ENCODE measurements around the gene RFNG. TPM values are rescaled to one million over a fixed set of nuclear protein-coding genes. Genes with fewer than 3 reads are reported as not detected.

RFNG gene
- total and polyA plus RNA-seq, 10 of the 15 experiments (the other 5 are each of a cell fraction or from before 2014, with no cell fraction given): 0.10 to 19.6 (median 6.2) TPM

DNA sequence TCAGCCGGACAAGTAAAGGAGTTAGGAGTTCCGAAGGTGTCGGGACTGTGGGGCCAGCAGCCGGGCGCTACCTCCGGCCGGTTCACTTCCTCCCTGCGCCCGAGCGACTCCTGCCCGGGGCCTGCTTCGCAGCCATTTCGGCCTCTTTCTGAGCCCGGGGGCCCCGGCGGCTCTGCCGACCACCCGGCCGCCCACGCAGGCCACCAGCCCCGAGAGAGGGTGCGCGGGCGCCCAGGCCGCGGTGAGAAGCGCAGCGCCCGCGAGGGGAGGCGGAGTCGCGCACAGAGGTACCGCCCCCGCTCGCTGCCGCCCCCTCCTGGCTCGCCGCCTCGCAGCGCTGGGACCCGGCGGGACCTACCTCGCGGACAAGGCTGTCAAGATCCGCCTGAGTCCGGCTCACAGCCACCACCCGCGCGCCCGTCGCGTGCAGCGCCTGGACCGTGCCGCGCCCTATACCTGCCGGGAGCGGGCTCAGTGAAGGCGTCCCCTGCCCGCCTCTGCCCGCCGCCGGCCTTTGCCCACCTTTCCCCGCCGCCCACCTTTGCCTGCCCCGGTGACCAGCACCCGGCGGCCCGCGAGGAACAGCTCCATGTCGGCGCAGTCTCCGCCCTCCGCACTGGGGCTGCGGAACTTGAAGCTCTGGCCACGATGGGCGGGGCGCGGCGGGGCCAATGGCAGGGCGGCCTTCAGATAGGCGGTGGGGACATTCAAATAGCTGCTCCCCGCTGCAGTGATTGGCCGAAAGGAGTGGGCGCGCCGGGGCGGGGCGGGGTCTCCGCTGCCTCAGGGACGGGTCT lies 14.3 kb downstream of the RFNG start, which contains the start of gene DCXR (continued):
- TF ChIP-seq STAT1 (conservative IDR thresholded peaks at IDR 0.05) (0 out of 2 replicates have a peak, but pooled peaks have one; percentile 48), RELA (IDR thresholded peaks at IDR 0.05; ENCODE audit: borderline replicate concordance, partially characterized antibody) (peak; percentile 60), NRF1 (conservative IDR thresholded peaks at IDR 0.05; ENCODE audit: low read depth, low read length) (peak; percentile 49), RAD51 (IDR thresholded peaks at IDR 0.05) (no peak), RB1 (IDR thresholded peaks at IDR 0.05; ENCODE audit: borderline replicate concordance) (peak; percentile 84; the same call in 1 of the 2 replicates), PML (IDR thresholded peaks at IDR 0.05; ENCODE audit: low read length) (no peak), POLR2AphosphoS2 (IDR thresholded peaks at IDR 0.05; ENCODE audit: low read depth, low read length) (peak; percentile 87), CBX3 (IDR thresholded peaks at IDR 0.05; ENCODE audit: borderline replicate concordance, low read depth) (no peak), HDAC2 (IDR thresholded peaks at IDR 0.05) (no peak), PAX8 (IDR thresholded peaks at IDR 0.05) (no peak), MEF2B (IDR thresholded peaks at IDR 0.05; ENCODE audit: partially characterized antibody, poor library complexity, severe bottlenecking) (no peak), EED (IDR thresholded peaks at IDR 0.05; ENCODE audit: low read depth) (no peak), BHLHE40 (IDR thresholded peaks at IDR 0.05; ENCODE audit: borderline replicate concordance in 1 of 2, low read depth in 2 of 2, low read length in 1 of 2) (peak; percentile 70 to 95; a peak in 3 of 4 replicates), MYC (IDR thresholded peaks at IDR 0.05; ENCODE audit: insufficient read depth, insufficient read length, insufficient replicate concordance, low read length, severe bottlenecking) (peak; percentile 46), SPI1 (IDR thresholded peaks at IDR 0.05; ENCODE audit: borderline replicate concordance, insufficient read depth, low read depth, low read length) (peak; percentile 42; the same call in 1 of the 2 replicates), NBN (IDR thresholded peaks at IDR 0.05) (peak; percentile 89), HDGF (IDR thresholded peaks at IDR 0.05) (peak; percentile 84), RUNX3 (IDR thresholded peaks at IDR 0.05; ENCODE audit: low read length) (0 out of 2 replicates have a peak, but pooled peaks have one; percentile 26), KLF5 (IDR thresholded peaks at IDR 0.05; ENCODE audit: partially characterized antibody) (peak; percentile 66)
- TF ChIP-seq, protein P1, sequence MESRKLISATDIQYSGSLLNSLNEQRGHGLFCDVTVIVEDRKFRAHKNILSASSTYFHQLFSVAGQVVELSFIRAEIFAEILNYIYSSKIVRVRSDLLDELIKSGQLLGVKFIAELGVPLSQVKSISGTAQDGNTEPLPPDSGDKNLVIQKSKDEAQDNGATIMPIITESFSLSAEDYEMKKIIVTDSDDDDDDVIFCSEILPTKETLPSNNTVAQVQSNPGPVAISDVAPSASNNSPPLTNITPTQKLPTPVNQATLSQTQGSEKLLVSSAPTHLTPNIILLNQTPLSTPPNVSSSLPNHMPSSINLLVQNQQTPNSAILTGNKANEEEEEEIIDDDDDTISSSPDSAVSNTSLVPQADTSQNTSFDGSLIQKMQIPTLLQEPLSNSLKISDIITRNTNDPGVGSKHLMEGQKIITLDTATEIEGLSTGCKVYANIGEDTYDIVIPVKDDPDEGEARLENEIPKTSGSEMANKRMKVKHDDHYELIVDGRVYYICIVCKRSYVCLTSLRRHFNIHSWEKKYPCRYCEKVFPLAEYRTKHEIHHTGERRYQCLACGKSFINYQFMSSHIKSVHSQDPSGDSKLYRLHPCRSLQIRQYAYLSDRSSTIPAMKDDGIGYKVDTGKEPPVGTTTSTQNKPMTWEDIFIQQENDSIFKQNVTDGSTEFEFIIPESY (IDR thresholded peaks at IDR 0.05): peak; percentile 67; the same call in 1 of the 2 replicates
- TF ChIP-seq, protein P2, sequence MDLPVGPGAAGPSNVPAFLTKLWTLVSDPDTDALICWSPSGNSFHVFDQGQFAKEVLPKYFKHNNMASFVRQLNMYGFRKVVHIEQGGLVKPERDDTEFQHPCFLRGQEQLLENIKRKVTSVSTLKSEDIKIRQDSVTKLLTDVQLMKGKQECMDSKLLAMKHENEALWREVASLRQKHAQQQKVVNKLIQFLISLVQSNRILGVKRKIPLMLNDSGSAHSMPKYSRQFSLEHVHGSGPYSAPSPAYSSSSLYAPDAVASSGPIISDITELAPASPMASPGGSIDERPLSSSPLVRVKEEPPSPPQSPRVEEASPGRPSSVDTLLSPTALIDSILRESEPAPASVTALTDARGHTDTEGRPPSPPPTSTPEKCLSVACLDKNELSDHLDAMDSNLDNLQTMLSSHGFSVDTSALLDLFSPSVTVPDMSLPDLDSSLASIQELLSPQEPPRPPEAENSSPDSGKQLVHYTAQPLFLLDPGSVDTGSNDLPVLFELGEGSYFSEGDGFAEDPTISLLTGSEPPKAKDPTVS (IDR thresholded peaks at IDR 0.05; ENCODE audit: low read depth, low read length): no peak
- TF ChIP-seq, protein P3, sequence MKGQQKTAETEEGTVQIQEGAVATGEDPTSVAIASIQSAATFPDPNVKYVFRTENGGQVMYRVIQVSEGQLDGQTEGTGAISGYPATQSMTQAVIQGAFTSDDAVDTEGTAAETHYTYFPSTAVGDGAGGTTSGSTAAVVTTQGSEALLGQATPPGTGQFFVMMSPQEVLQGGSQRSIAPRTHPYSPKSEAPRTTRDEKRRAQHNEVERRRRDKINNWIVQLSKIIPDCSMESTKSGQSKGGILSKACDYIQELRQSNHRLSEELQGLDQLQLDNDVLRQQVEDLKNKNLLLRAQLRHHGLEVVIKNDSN (IDR thresholded peaks at IDR 0.05; ENCODE audit: borderline replicate concordance, extremely low read length, insufficient read depth, low read depth, low read length): no peak
- TF ChIP-seq, protein P4, sequence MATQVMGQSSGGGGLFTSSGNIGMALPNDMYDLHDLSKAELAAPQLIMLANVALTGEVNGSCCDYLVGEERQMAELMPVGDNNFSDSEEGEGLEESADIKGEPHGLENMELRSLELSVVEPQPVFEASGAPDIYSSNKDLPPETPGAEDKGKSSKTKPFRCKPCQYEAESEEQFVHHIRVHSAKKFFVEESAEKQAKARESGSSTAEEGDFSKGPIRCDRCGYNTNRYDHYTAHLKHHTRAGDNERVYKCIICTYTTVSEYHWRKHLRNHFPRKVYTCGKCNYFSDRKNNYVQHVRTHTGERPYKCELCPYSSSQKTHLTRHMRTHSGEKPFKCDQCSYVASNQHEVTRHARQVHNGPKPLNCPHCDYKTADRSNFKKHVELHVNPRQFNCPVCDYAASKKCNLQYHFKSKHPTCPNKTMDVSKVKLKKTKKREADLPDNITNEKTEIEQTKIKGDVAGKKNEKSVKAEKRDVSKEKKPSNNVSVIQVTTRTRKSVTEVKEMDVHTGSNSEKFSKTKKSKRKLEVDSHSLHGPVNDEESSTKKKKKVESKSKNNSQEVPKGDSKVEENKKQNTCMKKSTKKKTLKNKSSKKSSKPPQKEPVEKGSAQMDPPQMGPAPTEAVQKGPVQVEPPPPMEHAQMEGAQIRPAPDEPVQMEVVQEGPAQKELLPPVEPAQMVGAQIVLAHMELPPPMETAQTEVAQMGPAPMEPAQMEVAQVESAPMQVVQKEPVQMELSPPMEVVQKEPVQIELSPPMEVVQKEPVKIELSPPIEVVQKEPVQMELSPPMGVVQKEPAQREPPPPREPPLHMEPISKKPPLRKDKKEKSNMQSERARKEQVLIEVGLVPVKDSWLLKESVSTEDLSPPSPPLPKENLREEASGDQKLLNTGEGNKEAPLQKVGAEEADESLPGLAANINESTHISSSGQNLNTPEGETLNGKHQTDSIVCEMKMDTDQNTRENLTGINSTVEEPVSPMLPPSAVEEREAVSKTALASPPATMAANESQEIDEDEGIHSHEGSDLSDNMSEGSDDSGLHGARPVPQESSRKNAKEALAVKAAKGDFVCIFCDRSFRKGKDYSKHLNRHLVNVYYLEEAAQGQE (IDR thresholded peaks at IDR 0.05; ENCODE audit: low read depth, low read length): no peak
